HepG2 (cell line): ENCODE measurements around the gene RASSF4. TPM values are rescaled to one million over a fixed set of nuclear protein-coding genes. Genes with fewer than 3 reads are reported as not detected.

Experiments used
- FUBP1 ChIP-seq: sonication (generic); formaldehyde crosslinking; IDR thresholded peaks from 2 replicates; pipeline ENCODE4 v1.5.1; 2020; ENCODE audit warnings: missing genetic modification reagents, mild to moderate bottlenecking, borderline replicate concordance
- HDAC2 ChIP-seq: sonication (generic); formaldehyde crosslinking; IDR thresholded peaks from 2 replicates; pipeline ENCODE4 v1.4.0; 2020; ENCODE audit warnings: missing genetic modification reagents
- MED1 ChIP-seq: sonication (generic); formaldehyde crosslinking; IDR thresholded peaks from 2 replicates; pipeline ENCODE4 v1.4.0; 2020; ENCODE audit warnings: missing genetic modification reagents
- PAXIP1 ChIP-seq: sonication (generic); formaldehyde crosslinking; conservative IDR thresholded peaks from 2 replicates; pipeline ENCODE4 v1.4.0; 2020; ENCODE audit warnings: mild to moderate bottlenecking, missing genetic modification reagents, moderate library complexity
- RBM22 ChIP-seq: fragments of 200-400 bp; formaldehyde crosslinking; optimal IDR thresholded peaks from 2 replicates; pipeline ENCODE3; 2017; ENCODE audit warnings: mild to moderate bottlenecking, low read length, moderate library complexity
- SATB2 ChIP-seq: sonication (generic); formaldehyde crosslinking; IDR thresholded peaks from 2 replicates; pipeline ENCODE4 v1.5.0; 2020; ENCODE audit warnings: missing genetic modification reagents
- TERF1 ChIP-seq: sonication (generic); formaldehyde crosslinking; IDR thresholded peaks from 2 replicates; pipeline ENCODE4 v1.8.0; 2022; ENCODE audit warnings: mild to moderate bottlenecking, missing genetic modification reagents, moderate library complexity
- ZNF280D ChIP-seq: sonication (generic); formaldehyde crosslinking; IDR thresholded peaks from 2 replicates; pipeline ENCODE4 v1.5.1; 2020; ENCODE audit warnings: mild to moderate bottlenecking, missing genetic modification reagents
- ZNF501 ChIP-seq: sonication (generic); formaldehyde crosslinking; IDR thresholded peaks from 2 replicates; pipeline ENCODE4 v1.5.1; 2020; ENCODE audit warnings: mild to moderate bottlenecking, moderate library complexity, missing genetic modification reagents
- ZNF646 ChIP-seq: sonication (generic); formaldehyde crosslinking; IDR thresholded peaks from 2 replicates; pipeline ENCODE4 v1.9.0; 2021; ENCODE audit warnings: mild to moderate bottlenecking, missing genetic modification reagents
- ZNF7 ChIP-seq: IDR thresholded peaks from 2 replicates; pipeline ENCODE4 v1.6.1; 2016; ENCODE audit warnings: missing biosample characterization, missing genetic modification reagents
- ZSCAN31 ChIP-seq: sonication (generic); formaldehyde crosslinking; IDR thresholded peaks from 2 replicates; pipeline ENCODE4 v1.5.0; 2020; ENCODE audit warnings: low read depth, mild to moderate bottlenecking, missing genetic modification reagents
- polyA plus RNA-seq, 8 experiments: library from polyadenylated mRNA; depleted of rRNA in 3 of 8; stranded (reverse) in 7 of 8; unstranded in 1 of 8; fragments of >200 nt; fragmentation: Illumina TruSeq in 4 of 8; extraction: Trizol in 4 of 8; gene quantifications; 2 replicates each; pipeline versions ENCODE4 v1.2.1 to v1.2.3, GENCODE V29; 2011 to 2016; ENCODE audit warnings: low read depth in 4 of 8, missing spikeins in 1 of 8, mixed read lengths in 1 of 8; ENCODE audit not compliant: insufficient read depth in 1 of 8
- total RNA-seq, 5 experiments: library from RNA; depleted of rRNA; stranded (reverse); fragments of >200 nt; fragmentation: Illumina TruSeq; extraction: Trizol; gene quantifications; 2 replicates each; pipeline ENCODE4 v1.2.3, GENCODE V29; 2016; ENCODE audit warnings: low read depth in 1 of 5

The RASSF4 gene
- total and polyA plus RNA-seq, 2 of the 13 experiments (the other 11 are each of a cell fraction or from before 2014, with no cell fraction given) = 34.0 to 51.7 TPM

- no peak for TF ChIP-seq ZNF646
- no peak for TF ChIP-seq HDAC2
- no peak for TF ChIP-seq FUBP1
- TF ChIP-seq ZNF7 (CRISPR knock-in tag) = no peak
- no peak for TF ChIP-seq ZNF280D (CRISPR knock-in tag)
- TF ChIP-seq SATB2 (CRISPR knock-in tag) = no peak
- TF ChIP-seq MED1 (CRISPR knock-in tag) = no peak
- TF ChIP-seq ZSCAN31 (CRISPR knock-in tag) = no peak
- TF ChIP-seq RBM22 = no peak
- no peak for TF ChIP-seq TERF1 (CRISPR knock-in tag)
- TF ChIP-seq ZNF501 (CRISPR knock-in tag) = no peak
- TF ChIP-seq PAXIP1 (CRISPR knock-in tag) = no peak
- TF ChIP-seq, all 625 proteins: peak for 0
Observed at GRCh38 chr10:44917848-44918247, 41.8 kb upstream of the RASSF4 start (continued).
